ENCODE results near the gene C5.

The C5 gene

DNA sequence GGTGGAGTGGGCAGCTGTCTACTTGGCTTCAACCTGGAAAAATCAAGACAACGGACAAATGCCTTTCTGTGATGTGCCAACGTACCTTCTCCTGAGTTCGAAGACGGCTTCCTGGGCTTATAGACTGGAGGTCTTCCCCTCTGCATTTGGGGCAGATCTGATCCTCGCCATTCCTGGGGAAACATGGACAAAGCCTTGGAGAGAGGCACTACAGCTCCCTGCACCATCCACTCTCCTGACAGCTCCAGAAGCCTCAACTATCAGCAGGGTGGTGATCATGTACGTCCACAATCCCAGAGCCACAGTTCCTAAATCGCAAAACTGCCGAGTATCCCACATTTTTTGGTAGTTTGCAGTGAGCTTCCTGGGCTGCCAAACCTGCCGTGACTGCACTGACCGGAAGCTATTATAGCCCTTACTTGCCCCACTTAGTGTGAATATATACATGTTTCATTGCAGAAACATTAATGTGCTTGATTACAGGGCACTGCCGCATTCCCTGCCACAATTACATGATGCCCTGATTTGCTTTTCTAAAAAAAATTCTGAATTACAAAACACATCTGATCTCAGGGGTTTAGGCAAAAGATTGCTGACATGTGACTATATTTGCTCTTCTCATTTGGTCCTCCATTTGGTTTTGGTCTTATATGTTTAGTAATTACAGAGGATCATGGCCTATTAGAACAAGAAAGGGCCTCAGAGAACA, 126.3 kb downstream of the C5 start:
- Mint-ChIP-seq H3K4me1 (peaks cover 95% of the 10 kb centered on the region), H3K9me3 (no peaks in the 10 kb centered on the region), H3K27me3 (no peaks in the 10 kb centered on the region), H3K27ac (ENCODE audit: low read depth) (peak overlapping the region; percentile 97), H3K36me3 (ENCODE audit: insufficient read depth) (peaks cover 47% of the 10 kb centered on the region), H3K4me3 (peak overlapping the region; percentile 93)
- DNase-seq (ENCODE audit: low spot score in 2 of 2) (no peak), ATAC-seq (replicated peaks; ENCODE audit: extremely low read depth, poor library complexity, severe bottlenecking) (no peak)

DNA sequence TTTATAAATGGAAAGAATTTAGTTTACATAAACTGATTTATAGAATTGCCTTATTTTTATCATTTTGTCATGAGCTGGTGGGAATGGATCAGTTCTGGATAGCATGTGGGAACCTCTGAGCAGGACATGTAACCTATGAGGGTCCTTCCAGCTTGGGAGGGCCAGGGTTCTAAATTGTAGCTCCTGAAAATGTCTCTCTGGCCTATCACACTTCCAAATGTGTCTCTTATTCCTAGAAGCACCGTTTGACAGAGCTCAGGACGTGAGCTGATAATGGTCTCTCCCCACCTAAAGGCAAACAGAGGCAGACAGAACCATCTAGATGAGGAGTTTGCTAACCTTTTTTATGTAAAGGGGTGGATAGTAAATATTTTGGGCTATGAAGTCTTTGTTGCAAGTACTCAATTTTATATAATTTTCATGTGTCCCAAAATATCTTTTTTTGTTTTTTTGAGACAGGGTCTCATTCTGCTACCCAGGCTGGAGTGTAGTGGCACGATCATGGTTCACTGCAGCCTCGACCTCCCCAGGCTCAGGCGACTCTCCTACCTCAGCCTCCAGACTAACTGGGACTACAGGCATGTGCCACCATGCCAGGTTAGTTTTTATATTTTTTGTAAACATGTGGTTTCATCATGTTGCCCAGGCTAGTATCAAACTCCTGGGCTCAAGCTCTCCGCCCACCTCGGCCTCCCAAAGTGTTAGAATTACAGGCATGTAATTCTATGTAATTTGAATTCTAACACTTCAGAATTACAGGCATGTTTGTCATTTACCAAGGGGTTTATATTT, 127.5 kb downstream of the C5 start:
- Mint-ChIP-seq H3K4me3 (peak overlapping the region; percentile 93), H3K4me1 (peaks cover 93% of the 10 kb centered on the region), H3K27me3 (no peaks in the 10 kb centered on the region), H3K36me3 (ENCODE audit: insufficient read depth) (peaks cover 41% of the 10 kb centered on the region), H3K9me3 (no peaks in the 10 kb centered on the region), H3K27ac (ENCODE audit: low read depth) (peak overlapping the region; percentile 97)
- ATAC-seq (replicated peaks; ENCODE audit: extremely low read depth, poor library complexity, severe bottlenecking) (no peak), DNase-seq (ENCODE audit: low spot score in 2 of 2) (no peak)

DNA sequence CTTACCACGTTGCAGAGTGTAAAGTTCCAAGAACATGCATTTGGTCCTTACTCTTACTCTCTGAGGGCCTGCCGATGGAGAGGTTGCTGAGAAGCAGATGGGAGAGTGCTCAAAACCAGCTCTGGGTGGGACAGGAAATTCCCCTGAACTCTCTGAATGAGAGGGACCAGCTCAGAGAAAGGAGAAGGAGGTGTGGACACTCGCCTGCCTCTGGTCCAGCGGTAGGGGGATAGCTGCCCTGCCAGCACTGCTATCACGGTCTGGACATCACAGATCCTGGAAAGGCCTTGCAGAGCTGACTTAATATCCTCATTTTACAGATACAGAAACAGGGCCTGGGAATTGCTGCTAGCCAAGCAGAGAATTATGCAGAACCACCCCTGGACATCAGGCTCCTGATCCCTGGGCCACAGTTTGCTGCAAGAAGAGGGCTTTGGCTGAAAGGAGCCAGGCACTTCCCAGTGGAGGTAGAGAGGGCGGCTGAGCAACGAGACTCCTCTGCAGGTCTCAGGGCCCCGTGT, 128.4 kb downstream of the C5 start:
- Mint-ChIP-seq H3K27ac (ENCODE audit: low read depth) (peak overlapping the region; percentile 97), H3K36me3 (ENCODE audit: insufficient read depth) (peaks cover 48% of the 10 kb centered on the region), H3K9me3 (no peaks in the 10 kb centered on the region), H3K4me1 (peaks cover 92% of the 10 kb centered on the region), H3K4me3 (peak overlapping the region; percentile 93), H3K27me3 (no peaks in the 10 kb centered on the region)
- DNase-seq (ENCODE audit: low spot score in 2 of 2) = no peak
- no peak for ATAC-seq (replicated peaks; ENCODE audit: extremely low read depth, poor library complexity, severe bottlenecking)

DNA sequence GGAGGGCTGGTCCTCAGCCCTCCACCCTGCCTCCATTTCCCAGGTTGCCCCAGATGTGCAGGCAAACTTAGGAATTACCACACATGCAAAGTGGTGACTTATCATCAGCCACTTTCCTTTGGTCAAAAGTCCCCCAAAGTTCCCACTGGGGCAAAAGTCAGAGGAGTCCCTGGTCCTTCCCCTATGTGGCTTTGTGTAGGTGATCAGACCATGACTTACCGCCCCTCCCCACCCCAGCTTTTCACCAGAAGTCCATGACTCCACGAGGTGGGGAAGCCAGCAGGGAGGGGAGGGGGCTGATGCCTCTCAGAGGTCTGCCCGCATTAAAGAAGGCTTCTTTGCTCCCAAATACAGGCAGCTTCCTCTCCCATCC, 129.3 kb downstream of the C5 start:
- ATAC-seq (replicated peaks; ENCODE audit: extremely low read depth, poor library complexity, severe bottlenecking) = no peak
- Mint-ChIP-seq H3K36me3 (ENCODE audit: insufficient read depth) (peaks cover 48% of the 10 kb centered on the region), H3K4me1 (peaks cover 92% of the 10 kb centered on the region), H3K27me3 (no peaks in the 10 kb centered on the region), H3K27ac (ENCODE audit: low read depth) (peak overlapping the region; percentile 97), H3K9me3 (no peaks in the 10 kb centered on the region), H3K4me3 (peak overlapping the region; percentile 93)
- DNase-seq (ENCODE audit: low spot score in 2 of 2) = no peak

DNA sequence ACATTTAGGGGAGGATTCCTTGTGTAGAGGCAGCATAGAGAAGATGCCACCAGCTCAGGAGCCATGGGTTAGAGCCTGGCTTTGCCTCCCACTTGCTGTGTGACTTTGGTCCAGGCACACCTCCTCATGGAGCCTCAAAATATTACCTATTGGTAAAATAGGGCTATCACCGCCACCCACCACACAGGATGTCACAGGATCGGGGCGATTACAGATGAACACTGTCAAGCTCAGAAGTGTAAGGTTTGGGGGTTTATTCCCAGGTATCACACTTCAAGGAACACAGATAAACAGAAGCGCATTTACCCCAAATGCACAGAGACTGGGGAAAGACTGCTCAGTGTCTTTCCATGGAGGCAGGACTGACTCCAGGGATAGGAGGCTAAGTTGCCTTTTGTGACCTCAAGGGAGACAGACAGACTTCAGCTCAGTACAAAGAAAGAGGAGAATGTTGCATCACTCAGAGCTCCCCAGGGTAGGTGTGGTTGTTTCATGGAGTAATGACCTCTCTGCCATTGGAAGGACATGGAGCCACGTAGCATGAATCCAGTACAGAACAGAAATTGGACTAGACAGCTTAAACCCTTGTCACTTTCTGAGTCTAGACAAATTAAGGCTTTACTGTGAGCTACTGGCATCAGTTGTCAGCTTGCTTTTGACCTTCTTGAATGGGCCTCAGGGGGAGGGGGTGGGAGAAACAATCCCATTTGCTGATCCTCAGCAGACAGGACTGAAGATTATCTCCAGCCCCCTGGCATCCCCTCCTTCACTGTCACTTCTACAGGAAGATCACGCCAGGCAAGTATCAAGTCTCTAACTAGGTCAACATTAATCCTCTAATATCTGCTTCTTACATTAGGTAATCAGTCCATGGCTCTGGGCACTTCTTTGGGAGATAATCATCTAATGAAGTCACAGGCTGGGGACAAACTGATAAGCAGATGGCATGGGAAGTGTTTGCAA, 130.0 kb downstream of the C5 start:
- Mint-ChIP-seq H3K27ac (ENCODE audit: low read depth) (peak overlapping the region; percentile 97), H3K4me1 (peaks cover 89% of the 10 kb centered on the region), H3K27me3 (no peaks in the 10 kb centered on the region), H3K36me3 (ENCODE audit: insufficient read depth) (peaks cover 44% of the 10 kb centered on the region), H3K4me3 (peak overlapping the region; percentile 93), H3K9me3 (no peaks in the 10 kb centered on the region)
- ATAC-seq (replicated peaks; ENCODE audit: extremely low read depth, poor library complexity, severe bottlenecking) (peak; percentile 80), DNase-seq (ENCODE audit: low spot score in 2 of 2) (peak in 1 of 2 donors; percentile 48)

DNA sequence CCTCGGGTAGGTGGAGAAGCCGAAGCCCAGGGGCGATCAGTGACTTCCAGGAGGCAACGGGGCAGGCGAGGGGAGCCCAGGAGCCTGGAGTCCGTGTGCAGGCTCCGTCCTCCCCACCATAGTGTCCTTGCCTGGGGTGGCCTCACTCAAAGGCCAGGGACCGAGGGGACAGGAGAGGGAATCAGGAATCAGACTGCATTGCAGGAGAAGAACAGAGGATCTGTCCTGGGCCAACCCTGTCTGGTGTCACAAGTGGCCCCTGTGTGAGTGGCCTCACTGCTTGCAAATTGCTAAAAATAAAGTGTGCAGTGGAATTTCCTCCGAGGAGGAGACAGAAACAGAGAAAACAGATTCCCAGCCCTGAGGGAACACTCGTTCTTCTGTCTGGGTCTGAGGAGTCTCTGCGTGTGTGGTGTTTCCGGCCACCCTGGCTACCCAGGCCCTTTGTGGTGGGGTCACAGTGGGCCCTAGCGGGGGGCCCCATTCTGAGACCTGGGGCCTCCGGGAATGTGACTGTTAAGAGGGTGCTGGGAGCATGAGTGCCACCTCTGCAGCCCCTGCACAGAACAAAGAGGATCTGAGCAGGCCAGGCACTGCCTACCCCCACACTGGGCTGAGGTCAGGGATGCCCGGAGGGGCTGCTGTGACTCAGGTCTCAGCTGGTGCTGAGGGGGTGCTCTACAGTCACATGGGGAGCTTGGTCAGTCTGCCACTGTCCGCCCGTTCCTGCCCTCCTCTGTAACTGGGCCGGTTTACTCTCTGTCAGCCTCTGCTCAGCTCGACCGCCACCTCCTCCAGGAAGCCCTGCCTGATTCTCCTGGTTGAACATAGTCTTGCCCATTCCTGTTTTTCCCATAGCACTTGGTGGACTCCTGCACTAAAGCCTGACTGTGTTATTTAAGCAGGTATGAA, 130.9 kb downstream of the C5 start:
- peak overlapping the region; percentile 93 for H3K4me3 Mint-ChIP-seq
- peaks cover 86% of the 10 kb centered on the region for H3K4me1 Mint-ChIP-seq
- no peaks in the 10 kb centered on the region for H3K27me3 Mint-ChIP-seq
- no peaks in the 10 kb centered on the region for H3K9me3 Mint-ChIP-seq
- H3K36me3 Mint-ChIP-seq (ENCODE audit: insufficient read depth) = peaks cover 46% of the 10 kb centered on the region
- peak overlapping the region; percentile 97 for H3K27ac Mint-ChIP-seq (ENCODE audit: low read depth)
- DNase-seq (ENCODE audit: low spot score in 2 of 2) (no peak), ATAC-seq (replicated peaks; ENCODE audit: extremely low read depth, poor library complexity, severe bottlenecking) (no peak)

DNA sequence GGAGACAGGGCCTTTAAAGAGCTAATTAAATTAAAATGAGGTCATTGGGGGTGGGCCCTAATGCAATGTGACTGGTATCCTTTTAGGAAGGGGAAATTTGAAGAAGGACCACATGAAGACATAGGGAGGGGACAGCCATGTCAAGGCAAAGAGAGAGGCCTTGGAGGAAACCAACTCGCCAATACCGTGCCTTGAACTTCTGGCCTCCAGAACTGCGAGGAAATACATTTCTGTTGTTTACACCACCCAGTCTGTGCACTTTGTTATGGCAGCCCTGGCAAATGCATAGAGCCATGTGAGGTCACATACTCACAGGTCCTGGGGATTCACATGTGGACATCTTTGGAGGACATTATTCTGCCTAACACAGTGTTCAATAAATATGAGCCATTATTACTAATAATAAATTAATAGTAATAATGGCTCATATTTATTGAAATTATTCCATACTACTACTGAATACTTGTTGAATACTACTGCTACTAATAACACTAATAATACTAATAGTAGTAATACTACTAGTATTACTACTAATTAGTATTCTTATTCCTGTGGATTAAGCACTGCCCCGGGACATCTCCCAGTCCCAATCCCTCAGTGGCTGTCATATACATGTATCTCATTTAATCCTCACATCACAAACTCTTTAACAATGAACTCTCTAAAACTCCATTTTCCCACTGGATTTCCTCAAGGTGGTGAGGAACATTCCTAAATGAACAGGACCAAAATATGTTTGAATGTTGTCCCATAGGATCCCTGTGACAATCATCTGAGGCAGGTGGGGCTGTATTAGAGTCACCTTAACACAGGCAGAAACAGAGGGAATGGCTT, 131.9 kb downstream of the C5 start:
- peaks cover 46% of the 10 kb centered on the region for H3K36me3 Mint-ChIP-seq (ENCODE audit: insufficient read depth)
- H3K4me1 Mint-ChIP-seq = peaks cover 76% of the 10 kb centered on the region
- no peaks in the 10 kb centered on the region for H3K27me3 Mint-ChIP-seq
- peak overlapping the region; percentile 93 for H3K4me3 Mint-ChIP-seq
- no peak for ATAC-seq (replicated peaks; ENCODE audit: extremely low read depth, poor library complexity, severe bottlenecking)
- H3K27ac Mint-ChIP-seq (ENCODE audit: low read depth) = peak overlapping the region; percentile 97
- DNase-seq (ENCODE audit: low spot score in 2 of 2) = no peak
- no peaks in the 10 kb centered on the region for H3K9me3 Mint-ChIP-seq

DNA sequence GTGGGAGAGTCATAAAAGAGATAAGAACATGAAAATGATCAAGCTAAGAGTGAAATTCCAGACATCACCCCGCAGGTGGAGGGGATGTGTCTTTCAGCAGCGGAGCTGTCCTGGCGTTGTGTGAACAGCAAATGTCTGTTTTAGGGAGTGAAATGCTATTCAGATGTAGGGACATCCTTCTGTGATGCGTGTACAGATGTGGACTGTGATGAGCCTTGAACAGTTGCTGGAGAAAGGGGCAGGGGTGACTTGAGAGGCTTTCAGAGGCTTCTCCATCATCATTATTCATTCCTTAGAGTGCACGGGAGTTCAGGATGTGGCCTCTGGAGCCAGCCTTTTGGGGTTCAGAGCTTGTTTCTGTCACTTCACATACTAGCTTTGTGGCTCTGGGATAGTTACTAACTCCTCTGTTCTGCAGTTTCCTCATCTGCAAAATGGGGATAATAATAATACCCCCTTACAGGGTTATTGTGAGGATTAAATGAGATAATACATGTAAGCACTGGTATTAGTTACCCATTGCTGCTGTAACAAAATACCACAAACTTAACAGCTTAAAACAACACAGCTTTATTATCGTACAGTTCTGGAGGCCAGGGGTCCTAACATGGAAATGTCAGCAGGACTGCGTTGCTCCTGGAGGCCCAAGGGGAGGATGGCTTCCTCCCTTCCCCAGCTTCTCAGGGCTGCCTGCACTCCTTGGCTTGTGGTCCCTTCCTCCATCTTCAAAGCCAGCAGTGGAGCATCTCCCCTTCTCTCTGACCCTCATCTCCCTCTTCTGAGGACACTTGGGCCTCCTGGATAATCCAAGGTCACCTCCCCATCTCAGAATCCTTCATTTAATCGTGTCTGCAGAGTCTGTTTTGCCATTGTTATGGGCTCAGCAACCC, 132.8 kb downstream of the C5 start:
- Mint-ChIP-seq H3K9me3 (no peaks in the 10 kb centered on the region), H3K27ac (ENCODE audit: low read depth) (peak overlapping the region; percentile 86), H3K4me1 (peaks cover 77% of the 10 kb centered on the region), H3K36me3 (ENCODE audit: insufficient read depth) (peaks cover 51% of the 10 kb centered on the region), H3K4me3 (peak overlapping the region; percentile 28), H3K27me3 (no peaks in the 10 kb centered on the region)
- DNase-seq (ENCODE audit: low spot score in 2 of 2) (no peak), ATAC-seq (replicated peaks; ENCODE audit: extremely low read depth, poor library complexity, severe bottlenecking) (no peak)

DNA sequence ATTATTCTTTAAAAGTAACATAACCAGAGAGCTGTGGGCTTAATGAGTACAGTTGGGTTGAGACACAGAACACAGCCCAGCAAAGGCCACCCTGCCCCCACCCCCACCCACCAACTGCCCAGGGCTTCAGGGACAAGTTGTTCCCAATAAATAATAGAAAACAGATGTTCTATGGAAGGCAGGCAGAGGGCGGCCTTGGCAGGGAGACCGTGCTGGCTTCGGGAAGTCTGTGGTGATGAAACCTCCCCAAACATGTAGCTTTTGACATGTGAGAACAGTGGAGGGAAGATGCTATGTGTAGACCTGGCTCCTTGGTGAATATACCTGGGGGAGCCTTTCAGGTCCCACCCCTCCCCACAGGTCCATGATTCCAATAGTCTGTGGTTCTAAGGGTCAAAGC, 133.5 kb downstream of the C5 start:
- Mint-ChIP-seq H3K4me3 (no peak overlapping the region), H3K27ac (ENCODE audit: low read depth) (peak overlapping the region; percentile 86), H3K4me1 (peaks cover 74% of the 10 kb centered on the region), H3K9me3 (no peaks in the 10 kb centered on the region), H3K27me3 (no peaks in the 10 kb centered on the region), H3K36me3 (ENCODE audit: insufficient read depth) (peaks cover 53% of the 10 kb centered on the region)
- ATAC-seq (replicated peaks; ENCODE audit: extremely low read depth, poor library complexity, severe bottlenecking) = no peak
- DNase-seq (ENCODE audit: low spot score in 2 of 2) = no peak

DNA sequence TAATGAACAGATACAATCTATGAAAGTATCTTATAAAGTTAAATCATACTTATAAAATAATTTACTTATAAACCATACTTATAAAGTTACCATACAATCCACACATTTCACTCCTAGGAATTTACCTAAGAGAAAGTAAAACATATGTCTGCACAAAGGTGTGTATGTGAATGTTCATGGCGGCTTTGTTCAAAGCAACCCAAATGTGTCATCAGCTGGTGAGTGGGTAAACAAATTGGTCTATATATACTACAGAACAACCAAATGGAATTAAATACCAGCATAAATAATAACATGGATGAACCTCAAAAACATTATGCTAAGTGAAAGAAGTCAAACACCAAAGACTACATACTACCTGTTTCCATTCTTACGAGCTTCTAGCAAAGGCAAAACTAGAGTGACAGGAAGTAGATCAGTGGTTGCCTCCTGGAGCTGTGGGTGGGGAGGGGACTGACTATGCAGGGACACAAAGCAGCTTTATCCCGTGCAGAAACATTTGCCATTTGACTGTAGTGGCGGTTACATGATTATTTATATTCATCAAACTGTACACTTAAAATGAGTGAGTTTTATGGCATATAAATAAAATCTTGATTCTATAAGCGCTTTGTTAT, 134.1 kb downstream of the C5 start:
- Mint-ChIP-seq H3K4me3 (peak overlapping the region; percentile 60), H3K27me3 (no peaks in the 10 kb centered on the region), H3K4me1 (peaks cover 73% of the 10 kb centered on the region), H3K36me3 (ENCODE audit: insufficient read depth) (peaks cover 54% of the 10 kb centered on the region), H3K9me3 (no peaks in the 10 kb centered on the region), H3K27ac (ENCODE audit: low read depth) (peak overlapping the region; percentile 86)
- DNase-seq (ENCODE audit: low spot score in 2 of 2) = no peak
- ATAC-seq (replicated peaks; ENCODE audit: extremely low read depth, poor library complexity, severe bottlenecking) = peak; percentile 59

All from central memory CD8-positive, alpha-beta T cell (primary cell).